ENCODE data around the gene ADGRF5. TPM values are rescaled to one million over a fixed set of nuclear protein-coding genes. Genes with fewer than 3 reads are reported as not detected.

The ADGRF5 gene
- total and polyA plus RNA-seq, 8 donors: 116 to 357 (median 151) TPM

GRCh38 chr6:46900266-46900665 is 21.5 kb downstream of the ADGRF5 start:
- Histone ChIP-seq H3K9me3 (no peaks in the 10 kb centered on the region), H3K27me3 (no peaks in the 10 kb centered on the region), H3K4me1 (peaks cover 43 to 58% of the 10 kb centered on the region in 2 donors), H3K27ac (peak overlapping the region; percentile 40 to 42), H3K4me3 (no peak overlapping the region), H3K36me3 (peaks cover 0 to 13% of the 10 kb centered on the region in 2 donors)
- intact Hi-C loops (cut with DNase I): no loop called here
- no peak for TF ChIP-seq CTCF (IDR thresholded peaks at IDR 0.05)
- ATAC-seq (no peak), DNase-seq (no peak)

DNA sequence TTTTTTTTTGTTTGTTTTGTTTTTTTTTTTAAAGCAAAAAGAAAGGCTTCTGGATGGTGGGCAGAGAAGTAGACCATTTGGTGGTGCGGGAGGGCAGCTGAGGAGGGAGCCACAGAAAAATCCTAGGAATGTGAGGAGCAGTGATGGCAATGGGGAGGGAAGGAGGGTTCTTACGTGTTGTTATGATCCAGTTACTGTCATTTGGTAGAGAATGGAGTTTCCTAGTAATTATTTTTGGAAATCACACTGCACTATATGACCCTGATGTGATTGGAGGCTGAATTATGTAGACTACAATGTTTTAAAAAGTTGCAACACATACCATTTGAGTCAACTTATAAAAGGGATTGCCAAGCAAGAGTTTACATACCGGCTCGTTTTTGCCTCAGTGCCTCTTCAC is 22.1 kb downstream of the ADGRF5 start:
- intact Hi-C loops (cut with DNase I): no loop called here
- peak in 2 of 4 donors; percentile 64 to 68 for DNase-seq
- peaks cover 44 to 59% of the 10 kb centered on the region in 2 donors for H3K4me1 ChIP-seq

DNA sequence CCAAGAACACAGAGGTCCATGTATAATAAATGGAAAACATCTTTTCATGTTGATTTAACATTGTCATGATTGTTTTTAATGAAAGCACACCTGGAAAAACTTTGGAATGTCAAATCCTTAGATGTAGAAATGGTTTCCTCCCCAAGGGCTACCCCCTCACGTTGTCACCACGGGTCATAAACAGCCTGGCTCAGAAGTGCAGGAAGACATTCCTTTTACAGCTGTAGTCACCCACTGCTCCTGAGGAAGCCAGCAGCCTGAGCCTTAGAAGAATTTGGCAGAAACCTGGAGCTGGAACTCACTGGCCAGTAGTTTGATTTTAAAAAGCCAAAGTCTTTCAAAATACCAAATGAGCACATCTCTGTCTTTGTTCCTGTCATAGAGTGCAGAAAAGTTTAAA is 23.7 kb downstream of the ADGRF5 start:
- Histone ChIP-seq H3K9me3 (no peaks in the 10 kb centered on the region), H3K36me3 (peaks cover 0 to 19% of the 10 kb centered on the region in 2 donors), H3K27me3 (no peaks in the 10 kb centered on the region), H3K4me3 (no peak overlapping the region), H3K27ac (peak overlapping the region in 1 of 2 donors; percentile 37), H3K4me1 (peaks cover 37 to 57% of the 10 kb centered on the region in 2 donors)
- DNase-seq (no peak), ATAC-seq (no peak)
- TF ChIP-seq CTCF (IDR thresholded peaks at IDR 0.05): no peak
- intact Hi-C loops (cut with DNase I): no loop called here

More for the DNA sequence above, 22.1 kb downstream of the ADGRF5 start:
- ATAC-seq: no peak
- Histone ChIP-seq H3K4me3 (no peak overlapping the region), H3K27me3 (no peaks in the 10 kb centered on the region), H3K36me3 (peaks cover 0 to 13% of the 10 kb centered on the region in 2 donors), H3K9me3 (no peaks in the 10 kb centered on the region), H3K27ac (peak overlapping the region in 1 of 2 donors; percentile 40)
- TF ChIP-seq CTCF (IDR thresholded peaks at IDR 0.05): no peak

DNA sequence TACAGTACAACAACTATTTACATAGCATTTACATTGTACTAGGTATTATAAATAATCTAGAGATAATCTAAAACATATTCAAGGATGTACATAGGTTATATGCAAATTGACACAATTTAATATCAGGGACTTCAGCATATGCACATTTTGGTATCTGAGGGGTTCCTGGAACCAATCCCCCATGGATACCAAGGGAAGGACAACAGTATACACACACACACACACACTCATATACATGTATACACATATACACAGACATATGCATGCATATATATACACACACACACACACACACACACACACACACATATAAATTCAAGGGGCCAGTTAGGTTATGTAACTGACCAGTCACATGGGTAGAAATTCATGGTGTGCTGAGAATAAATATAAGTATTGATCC is 24.9 kb downstream of the ADGRF5 start:
- ATAC-seq (no peak), DNase-seq (no peak)
- Histone ChIP-seq H3K4me1 (peaks cover 26 to 46% of the 10 kb centered on the region in 2 donors), H3K36me3 (peaks cover 0 to 19% of the 10 kb centered on the region in 2 donors), H3K27ac (no peak overlapping the region), H3K9me3 (no peaks in the 10 kb centered on the region), H3K27me3 (no peaks in the 10 kb centered on the region), H3K4me3 (no peak overlapping the region)
- intact Hi-C loops (cut with DNase I): no loop called here
- TF ChIP-seq CTCF (IDR thresholded peaks at IDR 0.05): no peak

DNA sequence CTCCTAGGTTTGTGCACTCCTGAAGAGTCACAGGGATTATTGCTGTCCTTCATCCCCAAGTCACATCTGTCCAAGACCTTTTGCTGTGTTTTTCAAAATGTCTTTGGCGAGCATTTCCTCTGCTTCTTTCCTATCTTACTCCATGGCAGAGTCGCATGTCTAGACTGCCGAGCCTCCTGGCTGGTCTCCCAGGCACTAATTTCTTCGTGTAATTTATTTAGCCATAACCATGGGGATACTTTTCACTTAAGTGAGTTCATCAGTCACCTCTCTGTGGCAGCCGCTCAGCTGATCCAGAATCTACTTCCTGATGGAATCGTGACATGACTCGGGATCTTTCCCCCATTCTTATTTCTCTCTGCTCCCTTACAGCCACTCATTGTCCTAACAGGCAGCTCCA is 25.8 kb downstream of the ADGRF5 start:
- intact Hi-C loops (cut with DNase I): no loop called here
- TF ChIP-seq CTCF (IDR thresholded peaks at IDR 0.05): no peak
- Histone ChIP-seq H3K4me3 (no peak overlapping the region), H3K36me3 (peaks cover 0 to 19% of the 10 kb centered on the region in 2 donors), H3K27ac (no peak overlapping the region), H3K9me3 (no peaks in the 10 kb centered on the region), H3K27me3 (no peaks in the 10 kb centered on the region), H3K4me1 (peaks cover 19 to 36% of the 10 kb centered on the region in 2 donors)
- DNase-seq (no peak), ATAC-seq (no peak)
